ENCODE measurements around the gene GPATCH1. TPM values are rescaled to one million over a fixed set of nuclear protein-coding genes. Genes with fewer than 3 reads are reported as not detected.

Gene GPATCH1
- total RNA-seq, 2 donors from 2014 or later, result 7.9 to 12.2 TPM

GRCh38 chr19:33129901-33130300, 48.9 kb downstream of the GPATCH1 start:
- no peak for DNase-seq (ENCODE audit: low spot score)
- Histone ChIP-seq H3K4me1 (replicated peaks) (no peaks in the 10 kb centered on the region), H3K4me3 (no peak overlapping the region), H3K27me3 (replicated peaks; ENCODE audit: insufficient read depth) (no peaks in the 10 kb centered on the region), H3K36me3 (no peaks in the 10 kb centered on the region), H3K27ac (no peak overlapping the region), H3K9me3 (no peaks in the 10 kb centered on the region)
- 87% methylated on average over 6 of the region's 6 CpGs for whole genome bisulfite sequencing
- intact Hi-C loops (cut with DNase I), result no loop called here
- TF ChIP-seq POLR2AphosphoS5 (IDR thresholded peaks at IDR 0.05) (no peak), POLR2A (IDR thresholded peaks at IDR 0.05) (no peak)
- TF ChIP-seq, protein P1, sequence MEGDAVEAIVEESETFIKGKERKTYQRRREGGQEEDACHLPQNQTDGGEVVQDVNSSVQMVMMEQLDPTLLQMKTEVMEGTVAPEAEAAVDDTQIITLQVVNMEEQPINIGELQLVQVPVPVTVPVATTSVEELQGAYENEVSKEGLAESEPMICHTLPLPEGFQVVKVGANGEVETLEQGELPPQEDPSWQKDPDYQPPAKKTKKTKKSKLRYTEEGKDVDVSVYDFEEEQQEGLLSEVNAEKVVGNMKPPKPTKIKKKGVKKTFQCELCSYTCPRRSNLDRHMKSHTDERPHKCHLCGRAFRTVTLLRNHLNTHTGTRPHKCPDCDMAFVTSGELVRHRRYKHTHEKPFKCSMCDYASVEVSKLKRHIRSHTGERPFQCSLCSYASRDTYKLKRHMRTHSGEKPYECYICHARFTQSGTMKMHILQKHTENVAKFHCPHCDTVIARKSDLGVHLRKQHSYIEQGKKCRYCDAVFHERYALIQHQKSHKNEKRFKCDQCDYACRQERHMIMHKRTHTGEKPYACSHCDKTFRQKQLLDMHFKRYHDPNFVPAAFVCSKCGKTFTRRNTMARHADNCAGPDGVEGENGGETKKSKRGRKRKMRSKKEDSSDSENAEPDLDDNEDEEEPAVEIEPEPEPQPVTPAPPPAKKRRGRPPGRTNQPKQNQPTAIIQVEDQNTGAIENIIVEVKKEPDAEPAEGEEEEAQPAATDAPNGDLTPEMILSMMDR (IDR thresholded peaks at IDR 0.05), result no peak

- Histone ChIP-seq H3K36me3 (no peaks in the 10 kb centered on the region), H3K27ac (no peak overlapping the region), H3K9me3 (no peaks in the 10 kb centered on the region), H3K4me1 (replicated peaks) (no peaks in the 10 kb centered on the region), H3K4me3 (no peak overlapping the region), H3K27me3 (replicated peaks; ENCODE audit: insufficient read depth) (no peaks in the 10 kb centered on the region)
- TF ChIP-seq POLR2A (IDR thresholded peaks at IDR 0.05) (no peak), POLR2AphosphoS5 (IDR thresholded peaks at IDR 0.05) (no peak)
- TF ChIP-seq, protein P1 (IDR thresholded peaks at IDR 0.05), result no peak
- DNase-seq (ENCODE audit: low spot score), result no peak
- intact Hi-C loops (cut with DNase I), result no loop called here
- 88% methylated on average over 6 of the region's 6 CpGs for WGBS
Measured at GRCh38 chr19:33130433-33130832, 49.5 kb downstream of the GPATCH1 start.

DNA sequence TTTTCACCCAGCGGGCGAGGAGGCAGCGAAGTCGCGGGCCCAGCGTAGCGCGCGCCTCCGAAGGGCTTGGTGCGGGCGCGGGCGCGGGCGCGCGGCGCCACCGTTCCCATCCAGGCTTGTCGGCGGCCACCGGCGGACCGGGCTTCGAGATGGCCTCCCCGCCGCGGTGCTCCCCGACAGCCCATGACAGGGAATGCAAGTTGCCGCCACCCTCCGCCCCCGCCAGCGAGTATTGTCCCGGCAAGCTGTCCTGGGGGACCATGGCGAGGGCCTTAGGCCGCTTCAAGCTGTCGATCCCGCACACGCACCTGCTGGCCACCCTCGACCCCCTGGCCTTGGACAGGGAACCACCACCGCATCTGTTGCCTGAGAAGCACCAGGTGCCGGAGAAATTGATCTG, 51.0 kb downstream of the GPATCH1 start, which contains the start of gene WDR88:
WDR88 (plus strand) TSS at position 94 of the 400 bp plus-strand sequence; CDS start at position 150, 56 bp downstream.
- WGBS, result 94% methylated on average over 41 of the region's 43 CpGs
- no peak for TF ChIP-seq POLR2AphosphoS5 (IDR thresholded peaks at IDR 0.05)
- TF ChIP-seq POLR2A (IDR thresholded peaks at IDR 0.05), result no peak
- TF ChIP-seq, protein P1 (IDR thresholded peaks at IDR 0.05), result no peak
- no peak for DNase-seq (ENCODE audit: low spot score)
- Histone ChIP-seq H3K9me3 (no peaks in the 10 kb centered on the region), H3K27me3 (replicated peaks; ENCODE audit: insufficient read depth) (no peaks in the 10 kb centered on the region), H3K27ac (no peak within 1 kb of the TSS), H3K4me3 (no peak within 1 kb of the TSS), H3K4me1 (replicated peaks) (no peaks in the 10 kb centered on the region), H3K36me3 (no peaks in the 10 kb centered on the region)
- intact Hi-C loops (cut with DNase I), result no loop called here

GRCh38 chr19:33132425-33132824, 51.4 kb downstream of the GPATCH1 start:
- Histone ChIP-seq H3K36me3 (no peaks in the 10 kb centered on the region), H3K4me1 (replicated peaks) (no peaks in the 10 kb centered on the region), H3K9me3 (no peaks in the 10 kb centered on the region), H3K27ac (no peak overlapping the region), H3K4me3 (no peak overlapping the region), H3K27me3 (replicated peaks; ENCODE audit: insufficient read depth) (no peaks in the 10 kb centered on the region)
- TF ChIP-seq, protein P1 (IDR thresholded peaks at IDR 0.05), result no peak
- TF ChIP-seq POLR2AphosphoS5 (IDR thresholded peaks at IDR 0.05), result no peak
- TF ChIP-seq POLR2A (IDR thresholded peaks at IDR 0.05), result no peak
- DNase-seq (ENCODE audit: low spot score), result no peak
- WGBS, result 93% methylated on average over 8 of the region's 15 CpGs
- intact Hi-C loops (cut with DNase I), result no loop called here

- H3K4me3 ChIP-seq, result no peak overlapping the region
- H3K4me1 ChIP-seq (replicated peaks), result no peaks in the 10 kb centered on the region
- WGBS, result 45% methylated on average over 13 of the region's 13 CpGs
- H3K27me3 ChIP-seq (replicated peaks; ENCODE audit: insufficient read depth), result no peaks in the 10 kb centered on the region
- H3K27ac ChIP-seq, result no peak overlapping the region
- intact Hi-C loops (cut with DNase I), result no loop called here
- no peaks in the 10 kb centered on the region for H3K36me3 ChIP-seq
- no peak for DNase-seq (ENCODE audit: low spot score)
- no peak for TF ChIP-seq POLR2AphosphoS5 (IDR thresholded peaks at IDR 0.05)
- TF ChIP-seq, protein P1 (IDR thresholded peaks at IDR 0.05), result no peak
- TF ChIP-seq POLR2A (IDR thresholded peaks at IDR 0.05), result no peak
- no peaks in the 10 kb centered on the region for H3K9me3 ChIP-seq
Measured at GRCh38 chr19:33133438-33134031, 52.6 kb downstream of the GPATCH1 start.

Measured in prostate gland (tissue), 2 donors.